ENCODE results near the gene LDLRAD2.

Gene LDLRAD2

GRCh38 chr1:21873174-21873573 lies 61.1 kb downstream of the LDLRAD2 start:
- Mint-ChIP-seq H3K4me1 (ENCODE audit: low read depth) (no peaks in the 10 kb centered on the region), H3K4me3 (no peak overlapping the region), H3K27ac (no peak overlapping the region), H3K36me3 (ENCODE audit: low read depth) (peaks cover 97% of the 10 kb centered on the region), H3K9me3 (no peaks in the 10 kb centered on the region), H3K27me3 (no peaks in the 10 kb centered on the region)
- intact Hi-C loops (cut with micrococcal nuclease): no loop called here

DNA sequence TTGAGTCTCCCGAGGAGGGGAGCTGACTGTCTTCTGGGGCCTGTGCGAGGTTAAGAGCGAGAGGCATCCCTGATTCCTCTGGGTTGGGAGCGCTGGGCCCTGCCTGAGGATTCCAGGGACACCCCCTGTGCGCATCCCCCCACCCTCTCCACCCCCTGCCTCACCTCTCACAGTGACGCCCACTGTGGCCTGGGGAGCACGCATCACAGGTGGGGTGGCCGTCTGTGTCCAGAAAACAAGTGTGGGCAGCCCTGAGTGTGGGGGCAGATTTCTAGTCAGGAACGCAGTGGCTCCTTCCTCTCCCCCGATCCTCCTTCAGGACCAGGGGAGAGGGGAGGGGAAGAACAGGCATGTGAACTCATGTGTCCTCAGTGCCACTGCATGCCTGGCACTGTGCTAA lies 61.7 kb downstream of the LDLRAD2 start:
- Mint-ChIP-seq H3K27ac (no peak overlapping the region), H3K4me1 (ENCODE audit: low read depth) (no peaks in the 10 kb centered on the region), H3K27me3 (no peaks in the 10 kb centered on the region), H3K4me3 (no peak overlapping the region), H3K36me3 (ENCODE audit: low read depth) (peaks cover 97% of the 10 kb centered on the region), H3K9me3 (no peaks in the 10 kb centered on the region)
- intact Hi-C loops (cut with micrococcal nuclease): no loop called here

GRCh38 chr1:21874328-21874727 lies 62.3 kb downstream of the LDLRAD2 start:
- Mint-ChIP-seq H3K27me3 (no peaks in the 10 kb centered on the region), H3K36me3 (ENCODE audit: low read depth) (peaks cover 98% of the 10 kb centered on the region), H3K4me1 (ENCODE audit: low read depth) (no peaks in the 10 kb centered on the region), H3K9me3 (no peaks in the 10 kb centered on the region), H3K27ac (no peak overlapping the region), H3K4me3 (no peak overlapping the region)
- intact Hi-C loops (cut with micrococcal nuclease): no loop called here
